KMS-11 (cell line): ENCODE measurements around the gene IL4.

ENCODE experiments used
- H2AFZ ChIP-seq: fragments of 200-600 bp; sonication (generic); 2 replicates; pipeline ENCODE4 v1.6.1; 2016; ENCODE audit warnings: antibody characterized with exemption, mixed run types, low read depth
- H3K27ac ChIP-seq: fragments of 200-600 bp; sonication (generic); 2 replicates; pipeline ENCODE4 v1.6.1; 2016; ENCODE audit warnings: mild to moderate bottlenecking, mixed run types
- H3K27me3 ChIP-seq: fragments of 200-600 bp; sonication (generic); 2 replicates; pipeline ENCODE4 v1.6.1; 2017; ENCODE audit warnings: mild to moderate bottlenecking, low read depth, mixed run types, moderate library complexity; ENCODE audit not compliant: insufficient read depth
- H3K36me3 ChIP-seq: fragments of 200-600 bp; sonication (generic); 2 replicates; pipeline ENCODE4 v1.6.1; 2017; ENCODE audit warnings: mild to moderate bottlenecking, mixed run types; ENCODE audit not compliant: insufficient read depth
- H3K4me1 ChIP-seq: fragments of 200-600 bp; sonication (generic); 2 replicates; pipeline ENCODE4 v1.6.1; 2016; ENCODE audit warnings: mild to moderate bottlenecking, low read depth, mixed run types; ENCODE audit not compliant: poor library complexity, severe bottlenecking
- H3K4me2 ChIP-seq: fragments of 200-600 bp; sonication (generic); 2 replicates; pipeline ENCODE4 v1.7.0; 2016; ENCODE audit warnings: mild to moderate bottlenecking, mixed run types
- H3K4me3 ChIP-seq: fragments of 200-600 bp; sonication (generic); IDR thresholded peaks from 2 replicates; pipeline ENCODE4 v1.6.1; 2017; ENCODE audit warnings: low read depth, low read length, mixed read lengths; ENCODE audit not compliant: insufficient read depth
- H3K79me2 ChIP-seq: fragments of 200-600 bp; sonication (generic); 2 replicates; pipeline ENCODE4 v1.6.1; 2016; ENCODE audit warnings: low read depth, mixed run types; ENCODE audit not compliant: insufficient read depth
- H3K9ac ChIP-seq: fragments of 200-600 bp; sonication (generic); 2 replicates; pipeline ENCODE4 v1.6.1; 2016; ENCODE audit warnings: mild to moderate bottlenecking, mixed run types
- H4K20me1 ChIP-seq: fragments of 200-600 bp; sonication (generic); 2 replicates; pipeline ENCODE4 v1.6.1; 2016; ENCODE audit warnings: mild to moderate bottlenecking, mixed run types; ENCODE audit not compliant: insufficient read depth
- CTCF ChIP-seq: fragments of 200-600 bp; sonication (generic); conservative IDR thresholded peaks from 2 replicates; pipeline ENCODE4 v1.6.1; 2017; ENCODE audit warnings: low read depth, mild to moderate bottlenecking, antibody characterized with exemption, low read length, moderate library complexity, mixed read lengths

Gene IL4

GRCh38 chr5:132655821-132656773 is 17.7 kb upstream of the IL4 start:
- no peak overlapping the region for H3K9ac ChIP-seq
- no peak for TF ChIP-seq CTCF
- no peaks in the 10 kb centered on the region for H3K27me3 ChIP-seq
- H3K79me2 ChIP-seq = no peaks in the 10 kb centered on the region
- H3K36me3 ChIP-seq = no peaks in the 10 kb centered on the region
- no peak overlapping the region for H3K4me3 ChIP-seq
- no peaks in the 10 kb centered on the region for H3K4me1 ChIP-seq
- H3K27ac ChIP-seq = no peak overlapping the region
- H2AFZ ChIP-seq = no peak overlapping the region
- H3K4me2 ChIP-seq = no peak overlapping the region
- H4K20me1 ChIP-seq = no peaks in the 10 kb centered on the region

GRCh38 chr5:132656774-132657355 is 16.9 kb upstream of the IL4 start:
- Histone ChIP-seq H2AFZ (no peak overlapping the region), H3K36me3 (no peaks in the 10 kb centered on the region), H3K4me2 (no peak overlapping the region), H3K9ac (no peak overlapping the region), H4K20me1 (no peaks in the 10 kb centered on the region), H3K27me3 (no peaks in the 10 kb centered on the region), H3K27ac (no peak overlapping the region), H3K4me3 (no peak overlapping the region), H3K79me2 (no peaks in the 10 kb centered on the region), H3K4me1 (no peaks in the 10 kb centered on the region)
- no peak for TF ChIP-seq CTCF

DNA sequence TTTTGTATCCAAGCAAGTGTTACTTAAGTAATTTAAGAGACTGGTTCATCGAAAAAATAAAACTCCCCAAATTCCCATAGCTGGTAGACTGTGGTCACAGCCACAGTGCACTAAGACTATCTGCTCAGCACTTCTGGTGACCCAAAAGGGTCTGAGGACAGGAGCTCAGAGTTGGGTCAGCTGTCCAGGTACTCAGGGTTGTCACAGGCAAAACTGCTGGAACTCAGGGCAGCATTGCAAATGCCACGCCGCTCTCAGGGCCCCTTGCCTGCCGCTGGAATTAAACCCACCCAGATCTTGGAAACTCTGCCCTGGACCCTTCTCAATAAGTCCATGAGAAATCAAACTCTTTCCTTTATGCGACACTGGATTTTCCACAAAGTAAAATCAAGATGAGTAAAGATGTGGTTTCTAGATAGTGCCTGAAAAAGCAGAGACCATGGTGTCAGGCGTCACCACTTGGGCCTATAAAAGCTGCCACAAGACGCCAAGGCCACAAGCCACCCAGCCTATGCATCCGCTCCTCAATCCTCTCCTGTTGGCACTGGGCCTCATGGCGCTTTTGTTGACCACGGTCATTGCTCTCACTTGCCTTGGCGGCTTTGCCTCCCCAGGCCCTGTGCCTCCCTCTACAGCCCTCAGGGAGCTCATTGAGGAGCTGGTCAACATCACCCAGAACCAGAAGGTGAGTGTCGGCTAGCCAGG is 16.0 kb upstream of the IL4 start, which contains the start of gene IL13:
TSS of gene IL13 (plus strand) at position 498 of the 705 bp plus-strand sequence. CDS start at position 512, 14 bp downstream.
- no peak for TF ChIP-seq CTCF
- Histone ChIP-seq H3K4me2 (no peak within 1 kb of the TSS), H3K27ac (no peak within 1 kb of the TSS), H3K4me1 (peaks cover under 1% of the 10 kb centered on the region), H3K27me3 (no peaks in the 10 kb centered on the region), H2AFZ (no peak within 1 kb of the TSS), H3K9ac (no peak within 1 kb of the TSS), H3K79me2 (no peaks in the 10 kb centered on the region), H3K4me3 (no peak within 1 kb of the TSS), H3K36me3 (no peaks in the 10 kb centered on the region), H4K20me1 (no peaks in the 10 kb centered on the region)

DNA sequence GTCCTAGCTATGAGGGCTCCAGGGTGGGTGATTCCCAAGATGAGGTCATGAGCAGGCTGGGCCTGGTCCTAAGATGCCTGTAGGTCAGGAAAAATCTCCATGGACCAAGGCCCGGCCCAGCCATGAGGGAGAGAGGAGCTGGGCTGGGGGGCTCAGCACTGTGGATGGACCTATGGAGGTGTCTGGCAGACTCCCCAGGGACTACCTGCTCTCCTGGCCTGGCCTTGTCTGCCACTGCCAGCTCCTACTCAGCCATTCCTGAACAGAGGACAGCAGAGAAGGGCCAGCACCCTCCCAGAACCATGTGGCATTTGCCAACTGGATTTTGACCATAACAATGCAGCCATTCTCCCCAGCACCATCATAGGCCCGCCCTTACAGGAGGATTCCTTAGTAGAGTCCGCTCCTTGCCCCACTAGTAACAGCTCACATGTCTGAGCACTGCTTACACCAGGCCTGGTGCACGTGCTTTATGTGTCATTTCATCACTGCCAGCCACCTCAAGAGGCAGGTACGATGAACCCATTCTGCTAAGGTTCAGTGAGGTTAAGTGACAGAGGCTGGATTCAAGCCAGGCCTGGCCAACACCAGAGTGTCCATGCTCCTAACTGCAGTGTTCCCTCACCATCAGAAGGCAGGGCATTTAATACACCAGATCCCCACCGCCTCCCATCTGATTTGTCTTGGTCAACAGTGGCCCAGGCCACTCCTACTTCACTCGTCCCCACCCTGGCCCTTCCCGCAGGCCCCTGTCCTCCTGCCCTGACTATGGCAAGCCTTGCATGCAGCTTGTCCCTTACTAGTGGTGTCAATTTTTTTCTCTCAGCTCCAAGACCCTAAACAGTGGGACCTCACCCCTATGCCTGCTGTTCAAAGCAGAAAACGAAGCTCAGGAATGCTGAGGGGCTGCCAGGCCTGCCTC is 15.1 kb upstream of the IL4 start:
- Histone ChIP-seq H3K27me3 (no peaks in the 10 kb centered on the region), H3K36me3 (no peaks in the 10 kb centered on the region), H3K4me3 (no peak overlapping the region), H3K79me2 (no peaks in the 10 kb centered on the region), H3K4me1 (peaks cover 8% of the 10 kb centered on the region), H3K9ac (no peak overlapping the region), H3K27ac (no peak overlapping the region), H3K4me2 (no peak overlapping the region), H2AFZ (no peak overlapping the region), H4K20me1 (no peaks in the 10 kb centered on the region)
- no peak for TF ChIP-seq CTCF
